ENCODE results near the gene GLIPR2.

DNA sequence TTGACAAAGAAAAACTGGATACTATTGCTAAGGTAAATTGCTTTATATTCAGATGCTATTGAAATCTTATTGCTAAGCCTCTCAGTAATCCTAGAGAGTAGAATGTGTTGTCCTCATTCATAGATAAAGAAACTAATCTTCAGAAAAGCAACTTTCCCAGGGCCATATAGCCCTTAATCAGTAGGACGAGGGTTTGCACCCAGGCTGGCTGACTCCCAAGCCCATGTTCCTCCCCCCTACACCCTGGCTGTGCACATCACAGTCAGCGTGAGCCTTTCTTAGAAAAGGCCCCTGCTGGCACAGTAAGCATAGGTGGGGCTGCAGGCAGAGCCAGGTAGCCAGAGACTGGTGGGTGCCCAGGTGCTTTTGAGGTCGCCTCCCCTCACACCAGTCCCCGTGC is 15.8 kb upstream of the GLIPR2 start:
- TF ChIP-seq EZH2 (IDR thresholded peaks at IDR 0.05) (no peak), FOXP2 (optimal IDR thresholded peaks at IDR 0.05; ENCODE audit: control extremely low read depth, extremely low read length, insufficient read depth) (no peak), POLR2AphosphoS5 (IDR thresholded peaks at IDR 0.05; ENCODE audit: borderline replicate concordance, low read depth, low read length) (no peak)
